Heart left ventricle (tissue), 16 donors: Measurements from ENCODE around the gene PNPLA2. TPM values are rescaled to one million over a fixed set of nuclear protein-coding genes. Genes with fewer than 3 reads are reported as not detected.

Experiments
- ATAC-seq, 4 donors: fragments of 200-7000 bp; cut with Tn5 transposase; one replicate each; pipeline ENCODE4 v1.9.1; 2020 to 2022; ENCODE audit warnings: moderate library complexity in 4 of 4, mild to moderate bottlenecking in 3 of 4, moderate number of reproducible peaks in 1 of 4
- DNase-seq, 5 donors: peaks; one replicate each; pipeline ENCODE4 v3.0.0-alpha.2; 2020
- H3K27ac ChIP-seq, 12 donors: fragments of 200-600 bp; sonication (generic) in 4 of 12; one replicate each; pipeline versions ENCODE4 v1.5.0 to v1.8.0; 2016 to 2022; ENCODE audit warnings: mild to moderate bottlenecking in 2 of 12
- H3K27me3 ChIP-seq, 9 donors: fragments of 200-600 bp; sonication (generic) in 2 of 9; one replicate each; pipeline versions ENCODE4 v1.5.1 to v1.8.0; 2016 to 2022; ENCODE audit warnings: mild to moderate bottlenecking in 3 of 9
- H3K36me3 ChIP-seq, 9 donors: fragments of 200-600 bp; sonication (generic) in 2 of 9; one replicate each; pipeline versions ENCODE4 v1.5.0 to v1.8.0; 2018 to 2022; ENCODE audit warnings: mild to moderate bottlenecking in 2 of 9
- H3K4me1 ChIP-seq, 12 donors: fragments of 200-600 bp; sonication (generic) in 4 of 12; one replicate each; pipeline versions ENCODE4 v1.5.0 to v1.8.0; 2016 to 2022; ENCODE audit warnings: mild to moderate bottlenecking in 3 of 12
- H3K4me3 ChIP-seq, 12 donors: fragments of 200-600 bp; sonication (generic) in 4 of 12; one replicate each; pipeline versions ENCODE4 v1.5.0 to v1.8.0; 2017 to 2022; ENCODE audit warnings: mild to moderate bottlenecking in 9 of 12, moderate library complexity in 4 of 12
- H3K9me3 ChIP-seq, 12 donors: fragments of 200-600 bp; sonication (generic) in 4 of 12; one replicate each; pipeline versions ENCODE4 v1.5.0 to v1.8.0; 2016 to 2022; ENCODE audit warnings: mild to moderate bottlenecking in 1 of 12
- CTCF ChIP-seq, 12 donors: fragments of 200-600 bp; sonication (generic) in 4 of 12; IDR thresholded peaks; one replicate each; pipeline versions ENCODE4 v1.5.0 to v1.8.0; 2018 to 2022; ENCODE audit warnings: antibody characterized with exemption in 12 of 12, mild to moderate bottlenecking in 5 of 12
- POLR2A ChIP-seq, 2 donors: fragments of 450-650 bp; IDR thresholded peaks; one replicate each; pipeline ENCODE4 v1.6.1; 2017; ENCODE audit warnings: antibody characterized with exemption in 2 of 2, mild to moderate bottlenecking in 2 of 2, moderate library complexity in 2 of 2
- WGBS, 4 donors: extraction: QIAGEN DNeasy Blood & Tissue Kit in 2 of 4; methylation state at CpG; one replicate each; pipeline versions ENCODE4 v1.1.5 to v1.1.7; 2013 to 2018; 5-methylcytosine and 5-hydroxymethylcytosine counted together
- intact Hi-C, 10 donors: fragments of 100-400 bp; cut with DNase I; formaldehyde crosslinking; loops; one replicate each; pipeline versions ENCODE4 v1.11.1 to v1.14.2; 2022
- polyA plus RNA-seq, 2 donors: library from polyadenylated mRNA; stranded (reverse); fragments of 200-250 nt; gene quantifications; one replicate each; pipeline ENCODE4 v1.2.3, GENCODE V29; 2013
- total RNA-seq, 9 donors: library from RNA; depleted of rRNA in 2 of 9; stranded (reverse); fragments of >200 nt in 2 of 9; fragmentation: NEBNext Ultra II Directional in 3 of 9; extraction: Animal tissue kit (Norgen Biotek cat#: 25700) in 3 of 9; gene quantifications; one replicate each; pipeline versions ENCODE4 v1.1.0 to v1.2.4, GENCODE V29; 2016 to 2023
- donor health status: ischemic (EF 13 %, LVEDD 7.1; RV severe dilation, severe dysfunction).
- donor health status: healthy with polysubstance abuse.
- donor health status: DM: no; HTN: yes; CAD: no.
- donor health status: DM: no; HTN: no; CAD: no.
- donor health status: ischemic (EF 25% LVEDD 6.9; RV normal size, moderate dysfunction).
- donor health status: ischemic (EF 25% LVEDD 5.7; RV mildly dilated, moderate dysfunction).
- donor health status: healthy.
- donor health status: DM: yes; HTN: yes; CAD: no.
- donor health status: ischemic (EF 35%, LVEDD 5.7; RV mildly dilated, moderate dysfunction).
- donor health status: nonischemic (EF 11% LVEDD 7.7; RV severe dilation, severe dysfunction).
- donor health status: DM: yes; HTN: yes; CAD: no.
- donor health status: PGD.
- donor health status: ischemic (EF 29% LVEDD 5.4; RV normal size, mild dysfunction).
- donor health status: nonischemic (EF 23%, LVEDD 6.1; RV moderate dilation, normal function).

Gene PNPLA2
- total and polyA plus RNA-seq, 11 donors = 112 to 348 (median 215) TPM

GRCh38 chr11:863023-863909 is 44.6 kb downstream of the PNPLA2 start:
- peaks cover 0 to 49% (median 36%) of the 10 kb centered on the region in 9 donors for H3K36me3 ChIP-seq
- H3K27me3 ChIP-seq = no peaks in the 10 kb centered on the region
- 86 to 88% (median 88%) methylated on average over 17 to 24 of the region's 24 CpGs for WGBS, 4 donors
- intact Hi-C loops = no loop called here
- H3K27ac ChIP-seq = no peak overlapping the region
- no peak for ATAC-seq
- H3K4me3 ChIP-seq = no peak overlapping the region
- H3K9me3 ChIP-seq = no peaks in the 10 kb centered on the region
- H3K4me1 ChIP-seq = peaks cover 4 to 24% (median 12%) of the 10 kb centered on the region in 12 donors
- TF ChIP-seq CTCF (IDR thresholded peaks at IDR 0.05) (no peak), POLR2A (IDR thresholded peaks at IDR 0.05) (no peak)
- DNase-seq = no peak

GRCh38 chr11:863910-864827 is 45.5 kb downstream of the PNPLA2 start:
- intact Hi-C loops = no loop called here

GRCh38 chr11:864898-865297 is 46.2 kb downstream of the PNPLA2 start:
- no peaks in the 10 kb centered on the region for H3K9me3 ChIP-seq
- intact Hi-C loops = no loop called here
- WGBS, 4 donors = 89 to 94% (median 90%) methylated on average over 9 to 11 of the region's 11 CpGs
- peaks cover 0 to 19% (median 7%) of the 10 kb centered on the region in 12 donors for H3K4me1 ChIP-seq
- ATAC-seq (no peak), DNase-seq (no peak)
- H3K4me3 ChIP-seq = no peak overlapping the region
- no peak for TF ChIP-seq CTCF (IDR thresholded peaks at IDR 0.05)
- TF ChIP-seq POLR2A (IDR thresholded peaks at IDR 0.05) = no peak
- H3K36me3 ChIP-seq = peaks cover 0 to 56% (median 39%) of the 10 kb centered on the region in 9 donors
- H3K27ac ChIP-seq = no peak overlapping the region
- no peaks in the 10 kb centered on the region for H3K27me3 ChIP-seq

More at GRCh38 chr11:863910-864827, 45.5 kb downstream of the PNPLA2 start:
- ATAC-seq (no peak), DNase-seq (peak in 1 of 5 donors; percentile 25)
- 93 to 95% (median 95%) methylated on average over 16 to 31 of the region's 31 CpGs for WGBS, 4 donors
- no peaks in the 10 kb centered on the region for H3K27me3 ChIP-seq
- peaks cover 0 to 56% (median 39%) of the 10 kb centered on the region in 9 donors for H3K36me3 ChIP-seq
- TF ChIP-seq CTCF (IDR thresholded peaks at IDR 0.05) (no peak), POLR2A (IDR thresholded peaks at IDR 0.05) (no peak)
- peaks cover 4 to 24% (median 12%) of the 10 kb centered on the region in 12 donors for H3K4me1 ChIP-seq
- H3K27ac ChIP-seq = no peak overlapping the region
- H3K9me3 ChIP-seq = no peaks in the 10 kb centered on the region
- no peak overlapping the region for H3K4me3 ChIP-seq
